ENCODE results near the gene FOXP4. TPM values are rescaled to one million over a fixed set of nuclear protein-coding genes. Genes with fewer than 3 reads are reported as not detected.
A peak's percentile ranks its signal among the peaks of the same experiment; 100 is the strongest.

FOXP4 gene
- total RNA-seq, 6 experiments from 2014 or later: 17.9 to 24.4 (median 24.0) TPM

DNA sequence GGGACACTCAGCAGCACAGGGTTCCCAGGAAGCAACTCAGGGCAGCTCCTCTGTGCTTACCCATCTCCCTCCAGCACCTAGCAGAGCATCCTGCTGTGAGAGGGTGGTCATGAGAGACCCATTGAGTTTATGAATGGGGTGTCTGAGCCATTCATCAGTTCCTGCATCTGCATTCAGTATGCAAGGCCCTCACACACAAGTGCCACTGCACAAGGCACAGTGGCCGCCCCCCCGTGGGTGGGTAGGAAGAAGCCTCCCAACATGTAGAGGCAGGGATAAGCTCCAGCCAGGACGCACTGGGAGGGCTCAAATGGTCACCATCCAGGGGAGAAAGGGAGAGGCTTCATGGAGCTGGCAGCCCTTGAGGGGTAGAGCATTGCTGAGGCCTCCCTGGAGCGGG lies 43.0 kb downstream of the FOXP4 start:
- no peak for TF ChIP-seq CTCF (IDR thresholded peaks at IDR 0.05)
- Mint-ChIP-seq H3K27me3 (ENCODE audit: insufficient read depth) (no peaks in the 10 kb centered on the region), H3K4me1 (ENCODE audit: low read depth) (peaks cover 8% of the 10 kb centered on the region), H3K36me3 (ENCODE audit: low read depth) (no peaks in the 10 kb centered on the region), H3K4me3 (no peak overlapping the region), H3K9me3 (no peaks in the 10 kb centered on the region), H3K27ac (no peak overlapping the region)
- DNase-seq: no peak

DNA sequence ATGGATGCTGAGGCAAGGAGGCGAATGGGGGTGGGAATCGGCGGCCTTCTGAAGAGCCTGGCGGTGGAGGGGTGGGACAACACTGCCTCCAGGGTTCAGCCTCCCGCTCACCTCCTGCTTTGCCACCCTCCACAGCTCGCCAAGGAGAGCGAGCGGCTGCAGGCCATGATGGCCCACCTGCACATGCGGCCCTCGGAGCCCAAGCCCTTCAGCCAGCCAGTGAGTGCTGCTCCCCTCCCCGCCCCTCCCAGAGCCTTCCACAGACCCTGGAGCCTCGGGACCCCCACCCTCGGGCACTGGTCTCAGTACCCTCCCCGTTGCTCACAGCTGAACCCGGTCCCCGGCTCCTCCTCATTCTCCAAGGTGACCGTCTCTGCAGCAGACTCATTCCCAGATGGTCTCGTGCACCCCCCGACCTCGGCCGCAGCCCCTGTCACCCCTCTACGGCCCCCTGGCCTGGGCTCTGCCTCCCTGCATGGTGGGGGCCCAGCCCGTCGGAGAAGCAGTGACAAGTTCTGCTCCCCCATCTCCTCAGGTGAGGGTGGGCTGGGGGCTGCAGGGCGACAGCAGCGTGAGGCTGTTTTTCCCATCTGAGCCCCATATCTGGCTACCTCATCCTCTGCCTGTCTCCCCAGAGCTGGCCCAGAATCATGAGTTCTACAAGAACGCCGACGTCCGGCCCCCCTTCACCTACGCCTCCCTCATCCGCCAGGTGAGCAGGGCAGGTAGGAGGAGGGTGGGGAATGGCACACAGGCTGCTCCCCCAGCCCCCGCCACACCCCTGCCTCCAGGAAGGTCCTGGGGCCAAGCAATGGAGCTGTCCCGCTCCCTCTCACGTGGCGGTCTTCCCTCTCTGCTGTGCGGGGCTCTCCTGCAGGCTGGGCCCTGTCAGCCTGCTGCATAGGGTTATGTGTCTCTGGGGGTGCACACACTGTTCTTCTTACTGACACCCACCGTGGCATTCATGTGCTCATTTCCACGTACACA lies 43.7 kb downstream of the FOXP4 start:
- Mint-ChIP-seq H3K4me1 (ENCODE audit: low read depth) (peaks cover 16% of the 10 kb centered on the region), H3K27me3 (ENCODE audit: insufficient read depth) (no peaks in the 10 kb centered on the region; the same call in 1 of the 2 replicates), H3K9me3 (no peaks in the 10 kb centered on the region), H3K27ac (no peak overlapping the region), H3K4me3 (no peak overlapping the region), H3K36me3 (ENCODE audit: low read depth) (no peaks in the 10 kb centered on the region)
- no peak for DNase-seq
- no peak for TF ChIP-seq CTCF (IDR thresholded peaks at IDR 0.05)

GRCh38 chr6:41591122-41591521 lies 44.9 kb downstream of the FOXP4 start:
- TF ChIP-seq CTCF (IDR thresholded peaks at IDR 0.05): no peak
- Mint-ChIP-seq H3K27ac (no peak overlapping the region), H3K36me3 (ENCODE audit: low read depth) (no peaks in the 10 kb centered on the region), H3K4me1 (ENCODE audit: low read depth) (peaks cover 19% of the 10 kb centered on the region), H3K27me3 (ENCODE audit: insufficient read depth) (no peaks in the 10 kb centered on the region; the same call in 1 of the 2 replicates), H3K9me3 (no peaks in the 10 kb centered on the region), H3K4me3 (no peak overlapping the region)
- no peak for DNase-seq

GRCh38 chr6:41591859-41592502 lies 45.8 kb downstream of the FOXP4 start:
- H3K9me3 Mint-ChIP-seq: no peaks in the 10 kb centered on the region
- peaks cover 19% of the 10 kb centered on the region for H3K4me1 Mint-ChIP-seq (ENCODE audit: low read depth)
- H3K36me3 Mint-ChIP-seq (ENCODE audit: low read depth): no peaks in the 10 kb centered on the region
- H3K4me3 Mint-ChIP-seq: no peak overlapping the region
- H3K27me3 Mint-ChIP-seq (ENCODE audit: insufficient read depth): no peaks in the 10 kb centered on the region; the same call in 1 of the 2 replicates
- no peak overlapping the region for H3K27ac Mint-ChIP-seq
- peak; percentile 38 for DNase-seq
- TF ChIP-seq CTCF (IDR thresholded peaks at IDR 0.05): peak; percentile 96

GRCh38 chr6:41593406-41593805 lies 47.2 kb downstream of the FOXP4 start:
- Mint-ChIP-seq H3K4me3 (no peak overlapping the region), H3K36me3 (ENCODE audit: low read depth) (no peaks in the 10 kb centered on the region), H3K27me3 (ENCODE audit: insufficient read depth) (no peaks in the 10 kb centered on the region; the same call in 1 of the 2 replicates), H3K27ac (no peak overlapping the region; the same call in 1 of the 2 replicates), H3K9me3 (no peaks in the 10 kb centered on the region), H3K4me1 (ENCODE audit: low read depth) (peaks cover 19% of the 10 kb centered on the region)
- DNase-seq: no peak
- no peak for TF ChIP-seq CTCF (IDR thresholded peaks at IDR 0.05)
